ENCODE results near the gene CNGB1.

Gene CNGB1

DNA sequence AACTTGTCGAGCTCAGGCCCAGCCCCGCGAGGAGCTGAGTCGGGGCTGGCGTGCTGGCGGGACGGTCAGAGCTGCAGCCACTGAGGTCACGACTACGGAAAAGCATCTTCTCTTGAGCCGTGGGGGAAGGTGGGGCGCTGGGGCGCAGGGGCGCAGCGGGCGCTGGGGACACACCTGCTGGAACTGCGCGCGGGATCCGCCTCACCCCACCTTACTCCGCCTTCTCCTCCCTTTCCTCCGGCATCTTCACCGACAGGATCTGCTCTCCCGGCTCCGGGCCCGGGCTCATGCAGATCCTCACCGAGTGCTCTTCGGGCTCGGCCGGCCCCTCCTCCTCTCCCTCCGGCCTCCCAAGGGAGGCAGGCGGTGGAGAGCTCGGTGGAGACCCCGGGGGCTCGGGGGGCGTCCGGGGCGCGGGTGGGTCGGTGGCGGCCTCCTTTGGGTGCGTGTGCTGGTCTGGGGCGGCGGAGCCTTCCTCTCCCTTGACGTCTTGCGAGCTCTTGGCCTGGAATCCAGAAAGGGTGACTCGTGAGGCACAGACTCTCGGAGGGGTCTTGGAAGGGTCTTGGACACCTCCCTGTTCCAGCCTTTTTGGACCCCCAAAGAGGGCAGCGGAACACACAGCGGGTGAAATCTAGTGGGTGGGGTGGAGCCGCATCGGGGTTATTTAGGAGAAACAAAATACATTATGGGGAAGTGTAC lies 86.8 kb downstream of the CNGB1 start:
- Histone ChIP-seq H3K9me2 (replicated peaks; ENCODE audit: insufficient read depth, low read length) (no peaks in the 10 kb centered on the region), H3K36me3 (ENCODE audit: low read length) (no peaks in the 10 kb centered on the region), H3K4me3 (ENCODE audit: insufficient read depth, low read length, poor library complexity, severe bottlenecking) (no peak overlapping the region), H3K27ac (ENCODE audit: low read depth, low read length) (no peak overlapping the region), H3F3A (ENCODE audit: insufficient read depth) (no peaks in the 10 kb centered on the region), H3K79me2 (ENCODE audit: insufficient read depth, low read length) (no peaks in the 10 kb centered on the region), H3K27me3 (ENCODE audit: low read length) (no peaks in the 10 kb centered on the region), H2AFZ (ENCODE audit: low read depth, low read length, severe bottlenecking) (no peak overlapping the region), H3K9me3 (ENCODE audit: insufficient read depth, low read length) (no peaks in the 10 kb centered on the region), H3K4me2 (ENCODE audit: low read depth, low read length, poor library complexity, severe bottlenecking) (no peak overlapping the region), H4K20me1 (ENCODE audit: low read depth, low read length) (no peaks in the 10 kb centered on the region), H3K9ac (ENCODE audit: low read length) (no peak overlapping the region)
- TF ChIP-seq, protein P1, sequence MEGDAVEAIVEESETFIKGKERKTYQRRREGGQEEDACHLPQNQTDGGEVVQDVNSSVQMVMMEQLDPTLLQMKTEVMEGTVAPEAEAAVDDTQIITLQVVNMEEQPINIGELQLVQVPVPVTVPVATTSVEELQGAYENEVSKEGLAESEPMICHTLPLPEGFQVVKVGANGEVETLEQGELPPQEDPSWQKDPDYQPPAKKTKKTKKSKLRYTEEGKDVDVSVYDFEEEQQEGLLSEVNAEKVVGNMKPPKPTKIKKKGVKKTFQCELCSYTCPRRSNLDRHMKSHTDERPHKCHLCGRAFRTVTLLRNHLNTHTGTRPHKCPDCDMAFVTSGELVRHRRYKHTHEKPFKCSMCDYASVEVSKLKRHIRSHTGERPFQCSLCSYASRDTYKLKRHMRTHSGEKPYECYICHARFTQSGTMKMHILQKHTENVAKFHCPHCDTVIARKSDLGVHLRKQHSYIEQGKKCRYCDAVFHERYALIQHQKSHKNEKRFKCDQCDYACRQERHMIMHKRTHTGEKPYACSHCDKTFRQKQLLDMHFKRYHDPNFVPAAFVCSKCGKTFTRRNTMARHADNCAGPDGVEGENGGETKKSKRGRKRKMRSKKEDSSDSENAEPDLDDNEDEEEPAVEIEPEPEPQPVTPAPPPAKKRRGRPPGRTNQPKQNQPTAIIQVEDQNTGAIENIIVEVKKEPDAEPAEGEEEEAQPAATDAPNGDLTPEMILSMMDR (IDR thresholded peaks at IDR 0.05; ENCODE audit: insufficient read depth, low read length, poor library complexity, severe bottlenecking), result no peak
- no peak for TF ChIP-seq EZH2phosphoT487 (conservative IDR thresholded peaks at IDR 0.05; ENCODE audit: low read length)

DNA sequence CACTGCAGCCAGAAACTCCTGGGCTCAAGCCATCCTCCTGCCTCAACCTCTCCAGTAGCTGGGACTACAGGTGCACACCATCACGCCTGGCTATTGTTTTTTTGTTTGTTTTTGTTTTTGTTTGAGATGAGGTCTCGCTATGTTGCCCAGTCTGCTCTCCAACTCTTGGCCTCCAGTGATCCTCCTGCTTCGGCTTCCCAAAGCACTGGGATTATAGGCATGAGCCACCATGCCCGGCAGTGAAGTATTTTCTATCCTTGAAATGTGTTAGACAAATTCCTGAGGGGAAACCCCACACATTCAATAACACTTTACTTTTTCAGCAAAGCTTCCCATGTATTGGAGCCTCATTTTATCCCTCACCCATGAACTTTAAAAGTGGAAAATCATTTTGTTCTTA lies 87.4 kb downstream of the CNGB1 start:
- H3F3A ChIP-seq (ENCODE audit: insufficient read depth), result no peaks in the 10 kb centered on the region
- no peaks in the 10 kb centered on the region for H3K27me3 ChIP-seq (ENCODE audit: low read length)
- no peak for TF ChIP-seq EZH2phosphoT487 (conservative IDR thresholded peaks at IDR 0.05; ENCODE audit: low read length)
- TF ChIP-seq, protein P1 (IDR thresholded peaks at IDR 0.05; ENCODE audit: insufficient read depth, low read length, poor library complexity, severe bottlenecking), result no peak
- no peaks in the 10 kb centered on the region for H4K20me1 ChIP-seq (ENCODE audit: low read depth, low read length)
- no peak overlapping the region for H2AFZ ChIP-seq (ENCODE audit: low read depth, low read length, severe bottlenecking)
- H3K79me2 ChIP-seq (ENCODE audit: insufficient read depth, low read length), result no peaks in the 10 kb centered on the region
- H3K36me3 ChIP-seq (ENCODE audit: low read length), result no peaks in the 10 kb centered on the region
- H3K9me2 ChIP-seq (replicated peaks; ENCODE audit: insufficient read depth, low read length), result no peaks in the 10 kb centered on the region
- no peak overlapping the region for H3K27ac ChIP-seq (ENCODE audit: low read depth, low read length)
- H3K9ac ChIP-seq (ENCODE audit: low read length), result no peak overlapping the region
- H3K9me3 ChIP-seq (ENCODE audit: insufficient read depth, low read length), result no peaks in the 10 kb centered on the region
- no peak overlapping the region for H3K4me2 ChIP-seq (ENCODE audit: low read depth, low read length, poor library complexity, severe bottlenecking)
- no peak overlapping the region for H3K4me3 ChIP-seq (ENCODE audit: insufficient read depth, low read length, poor library complexity, severe bottlenecking)

DNA sequence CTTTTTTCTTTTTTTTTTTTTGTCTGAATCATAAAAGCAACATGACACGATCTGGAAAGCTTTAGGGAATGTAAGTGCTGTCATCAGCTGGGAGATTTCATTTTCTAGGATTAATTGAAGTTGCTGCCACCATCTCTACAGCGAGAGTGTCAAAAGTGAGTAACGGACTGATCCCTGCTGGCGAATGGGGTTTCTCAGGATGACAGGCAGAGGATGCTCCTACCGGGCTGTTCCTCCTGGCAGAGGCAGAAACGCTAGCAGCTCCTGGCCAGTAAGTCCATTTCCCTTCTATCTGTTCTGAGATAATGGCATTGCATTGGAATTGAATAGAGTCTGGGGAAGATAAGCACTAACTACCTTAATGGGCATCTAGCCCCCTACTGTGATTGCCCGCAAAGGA lies 88.1 kb downstream of the CNGB1 start:
- Histone ChIP-seq H3K27me3 (ENCODE audit: low read length) (no peaks in the 10 kb centered on the region), H3K4me2 (ENCODE audit: low read depth, low read length, poor library complexity, severe bottlenecking) (no peak overlapping the region), H2AFZ (ENCODE audit: low read depth, low read length, severe bottlenecking) (no peak overlapping the region), H3K9me2 (replicated peaks; ENCODE audit: insufficient read depth, low read length) (no peaks in the 10 kb centered on the region), H3K27ac (ENCODE audit: low read depth, low read length) (no peak overlapping the region), H3K9me3 (ENCODE audit: insufficient read depth, low read length) (no peaks in the 10 kb centered on the region), H3F3A (ENCODE audit: insufficient read depth) (no peaks in the 10 kb centered on the region), H3K9ac (ENCODE audit: low read length) (no peak overlapping the region), H3K4me3 (ENCODE audit: insufficient read depth, low read length, poor library complexity, severe bottlenecking) (no peak overlapping the region), H4K20me1 (ENCODE audit: low read depth, low read length) (no peaks in the 10 kb centered on the region), H3K79me2 (ENCODE audit: insufficient read depth, low read length) (no peaks in the 10 kb centered on the region), H3K36me3 (ENCODE audit: low read length) (no peaks in the 10 kb centered on the region)
- TF ChIP-seq, protein P1 (IDR thresholded peaks at IDR 0.05; ENCODE audit: insufficient read depth, low read length, poor library complexity, severe bottlenecking), result no peak
- TF ChIP-seq EZH2phosphoT487 (conservative IDR thresholded peaks at IDR 0.05; ENCODE audit: low read length), result no peak

All from SU-DHL-6 (cell line).